Stimulated activated CD4-positive, alpha-beta T cell treated with anti-CD3 and anti-CD28 coated beads, Interleukin-1b, Interleukin-23, amount 100 ng/mL, for 4 hours (primary cell): ENCODE results near the gene TUBGCP6.
A peak's percentile ranks its signal among the peaks of the same experiment; 100 is the strongest.

ENCODE experiments used
- DNase-seq, 2 donors: peaks; one replicate each; pipeline ENCODE4 v3.0.0-alpha.2; 2020; ENCODE audit warnings: low read depth in 2 of 2

The TUBGCP6 gene

GRCh38 chr22:50244420-50245213, at the start of gene TUBGCP6:
Gene TUBGCP6 (minus strand): TSS chr22:50245023. CDS start chr22:50244459, 564 bp downstream.
- peak; percentile 85 to 91 for DNase-seq

- no peak for DNase-seq
Observed at GRCh38 chr22:50294319-50294656, 49.5 kb upstream of the TUBGCP6 start.

GRCh38 chr22:50293441-50294318, 48.9 kb upstream of the TUBGCP6 start:
- DNase-seq: no peak

- DNase-seq: no peak
Observed at GRCh38 chr22:50292643-50293440, 48.0 kb upstream of the TUBGCP6 start.

- DNase-seq: no peak
Observed at GRCh38 chr22:50289942-50290630, 45.3 kb upstream of the TUBGCP6 start.

- DNase-seq: no peak
Observed at GRCh38 chr22:50289151-50289941, 44.5 kb upstream of the TUBGCP6 start.

GRCh38 chr22:50287731-50288130, 42.9 kb upstream of the TUBGCP6 start:
- no peak for DNase-seq

GRCh38 chr22:50286701-50287318, 42.0 kb upstream of the TUBGCP6 start:
- DNase-seq: no peak

- DNase-seq: no peak
Observed at GRCh38 chr22:50286275-50286674, 41.5 kb upstream of the TUBGCP6 start.

- DNase-seq: no peak
Observed at GRCh38 chr22:50285568-50286229, 40.9 kb upstream of the TUBGCP6 start.

GRCh38 chr22:50284479-50284878, 39.7 kb upstream of the TUBGCP6 start:
- no peak for DNase-seq

GRCh38 chr22:50283821-50284220, 39.0 kb upstream of the TUBGCP6 start:
- no peak for DNase-seq

- DNase-seq: no peak
Observed at GRCh38 chr22:50282361-50283155, 37.7 kb upstream of the TUBGCP6 start.

- DNase-seq: no peak
Observed at GRCh38 chr22:50281957-50282356, 37.1 kb upstream of the TUBGCP6 start.

GRCh38 chr22:50281384-50281760, 36.5 kb upstream of the TUBGCP6 start:
- no peak for DNase-seq

- DNase-seq: no peak
Observed at GRCh38 chr22:50280708-50281383, 36.0 kb upstream of the TUBGCP6 start.

GRCh38 chr22:50280022-50280707, 35.3 kb upstream of the TUBGCP6 start:
- no peak for DNase-seq
